ENCODE results near the gene TNFAIP3. TPM values are rescaled to one million over a fixed set of nuclear protein-coding genes. Genes with fewer than 3 reads are reported as not detected.

Gene TNFAIP3
- total RNA-seq, 1 donor from 2014 or later = 68.9 TPM

DNA sequence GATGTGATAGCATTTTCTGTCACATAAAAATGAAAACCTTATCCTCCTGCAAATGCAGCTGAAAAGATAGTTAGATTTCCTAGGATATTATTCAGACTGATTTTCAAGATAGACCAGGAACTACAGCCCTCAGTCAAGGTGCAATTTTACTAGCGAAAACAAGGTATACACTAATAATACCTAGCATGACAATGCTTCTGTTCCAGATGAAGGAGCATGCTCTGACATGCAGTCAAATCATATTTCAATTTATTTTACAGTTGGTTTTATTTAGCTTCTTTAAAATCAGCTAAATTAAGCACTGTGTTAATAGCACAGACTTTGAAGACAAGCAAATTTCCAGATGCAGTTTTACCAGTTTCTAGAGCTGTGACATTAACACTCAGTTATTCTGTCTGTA lies 14.2 kb upstream of the TNFAIP3 start:
- H3K36me3 Mint-ChIP-seq = no peaks in the 10 kb centered on the region
- TF ChIP-seq, protein P1, sequence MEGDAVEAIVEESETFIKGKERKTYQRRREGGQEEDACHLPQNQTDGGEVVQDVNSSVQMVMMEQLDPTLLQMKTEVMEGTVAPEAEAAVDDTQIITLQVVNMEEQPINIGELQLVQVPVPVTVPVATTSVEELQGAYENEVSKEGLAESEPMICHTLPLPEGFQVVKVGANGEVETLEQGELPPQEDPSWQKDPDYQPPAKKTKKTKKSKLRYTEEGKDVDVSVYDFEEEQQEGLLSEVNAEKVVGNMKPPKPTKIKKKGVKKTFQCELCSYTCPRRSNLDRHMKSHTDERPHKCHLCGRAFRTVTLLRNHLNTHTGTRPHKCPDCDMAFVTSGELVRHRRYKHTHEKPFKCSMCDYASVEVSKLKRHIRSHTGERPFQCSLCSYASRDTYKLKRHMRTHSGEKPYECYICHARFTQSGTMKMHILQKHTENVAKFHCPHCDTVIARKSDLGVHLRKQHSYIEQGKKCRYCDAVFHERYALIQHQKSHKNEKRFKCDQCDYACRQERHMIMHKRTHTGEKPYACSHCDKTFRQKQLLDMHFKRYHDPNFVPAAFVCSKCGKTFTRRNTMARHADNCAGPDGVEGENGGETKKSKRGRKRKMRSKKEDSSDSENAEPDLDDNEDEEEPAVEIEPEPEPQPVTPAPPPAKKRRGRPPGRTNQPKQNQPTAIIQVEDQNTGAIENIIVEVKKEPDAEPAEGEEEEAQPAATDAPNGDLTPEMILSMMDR (IDR thresholded peaks at IDR 0.05; ENCODE audit: unreplicated experiment) = no peak
- peaks cover 8% of the 10 kb centered on the region for H3K9me3 Mint-ChIP-seq
- H3K27ac Mint-ChIP-seq = no peak overlapping the region
- H3K4me1 Mint-ChIP-seq = peaks cover 13% of the 10 kb centered on the region
- no peak for DNase-seq (ENCODE audit: low spot score in 2 of 2, unreplicated experiment in 2 of 2)
- H3K27me3 Mint-ChIP-seq (ENCODE audit: low read depth) = no peaks in the 10 kb centered on the region
- no peak overlapping the region for H3K4me3 Mint-ChIP-seq

DNA sequence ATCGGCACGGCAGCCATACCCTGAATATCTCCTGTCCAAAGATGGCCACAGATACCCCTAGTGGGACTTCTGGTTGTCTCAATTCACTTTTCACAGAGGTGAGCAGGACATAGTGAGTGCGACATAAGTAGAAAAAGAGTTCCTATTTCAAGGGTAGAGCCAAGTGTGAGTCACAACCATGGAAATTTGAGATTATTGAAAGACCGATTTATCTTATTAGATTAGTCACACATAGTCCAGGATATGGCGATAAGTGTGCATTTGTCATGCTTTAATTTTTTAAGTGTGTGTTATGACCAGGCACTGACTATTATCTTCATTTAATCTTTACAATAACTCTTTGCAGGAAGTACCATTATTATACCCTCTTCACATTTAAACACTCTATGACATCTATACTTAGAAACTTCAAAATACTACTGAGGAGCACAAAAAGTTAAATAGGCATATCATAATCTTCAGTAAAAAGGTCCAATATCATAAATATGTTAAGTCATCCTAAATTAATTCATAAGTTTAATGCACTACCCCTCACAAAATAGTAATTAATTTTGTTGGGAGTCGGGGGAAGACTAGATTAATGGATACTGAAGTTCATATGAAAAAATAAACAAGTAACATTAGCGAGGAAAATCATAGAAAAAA lies 13.4 kb upstream of the TNFAIP3 start:
- no peaks in the 10 kb centered on the region for H3K36me3 Mint-ChIP-seq
- H3K27ac Mint-ChIP-seq = no peak overlapping the region
- no peak overlapping the region for H3K4me3 Mint-ChIP-seq
- peaks cover 10% of the 10 kb centered on the region for H3K4me1 Mint-ChIP-seq
- TF ChIP-seq, protein P1 (IDR thresholded peaks at IDR 0.05; ENCODE audit: unreplicated experiment) = no peak
- H3K9me3 Mint-ChIP-seq = peaks cover 8% of the 10 kb centered on the region
- no peaks in the 10 kb centered on the region for H3K27me3 Mint-ChIP-seq (ENCODE audit: low read depth)
- no peak for DNase-seq (ENCODE audit: low spot score in 2 of 2, unreplicated experiment in 2 of 2)

DNA sequence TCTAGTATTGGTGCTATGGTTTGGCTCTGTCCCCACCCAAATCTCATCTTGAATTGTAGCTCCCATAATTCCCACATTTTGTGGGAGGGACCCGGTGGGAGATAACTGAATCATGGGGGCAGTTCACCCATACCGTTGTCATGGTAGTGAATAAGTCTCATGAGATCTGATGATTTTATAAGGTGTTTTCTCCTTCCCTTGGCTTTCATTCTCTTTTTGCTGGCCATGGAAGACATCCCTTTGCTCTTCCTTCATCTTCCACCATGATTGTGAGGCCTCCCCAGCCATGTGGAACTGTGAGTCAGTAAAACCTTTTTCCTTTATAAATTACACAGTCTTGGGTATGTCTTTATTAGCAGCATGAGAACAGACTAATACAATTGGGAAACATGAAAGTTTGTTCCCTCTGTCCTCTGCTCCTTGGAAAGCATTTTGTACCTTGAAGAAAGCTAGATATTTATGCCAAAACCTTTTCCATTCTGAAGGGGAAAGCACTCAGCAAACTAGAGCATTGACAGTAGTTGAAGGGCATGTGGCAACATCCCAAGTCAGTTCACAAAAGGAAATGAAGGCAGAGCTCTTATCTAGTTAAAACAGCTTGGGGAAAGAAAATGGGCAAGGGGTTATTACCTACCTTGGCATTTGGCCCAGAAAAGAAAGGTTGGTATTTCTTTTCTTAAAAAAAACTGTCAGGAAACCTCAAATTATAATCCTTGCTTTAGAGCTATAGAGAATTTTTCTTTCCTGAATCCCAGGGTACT lies 10.7 kb upstream of the TNFAIP3 start:
- Mint-ChIP-seq H3K36me3 (no peaks in the 10 kb centered on the region), H3K4me1 (peaks cover 19% of the 10 kb centered on the region), H3K27ac (no peak overlapping the region), H3K27me3 (ENCODE audit: low read depth) (no peaks in the 10 kb centered on the region), H3K4me3 (no peak overlapping the region), H3K9me3 (peaks cover 8% of the 10 kb centered on the region)
- no peak for DNase-seq (ENCODE audit: low spot score in 2 of 2, unreplicated experiment in 2 of 2)
- TF ChIP-seq, protein P1 (IDR thresholded peaks at IDR 0.05; ENCODE audit: unreplicated experiment) = no peak

DNA sequence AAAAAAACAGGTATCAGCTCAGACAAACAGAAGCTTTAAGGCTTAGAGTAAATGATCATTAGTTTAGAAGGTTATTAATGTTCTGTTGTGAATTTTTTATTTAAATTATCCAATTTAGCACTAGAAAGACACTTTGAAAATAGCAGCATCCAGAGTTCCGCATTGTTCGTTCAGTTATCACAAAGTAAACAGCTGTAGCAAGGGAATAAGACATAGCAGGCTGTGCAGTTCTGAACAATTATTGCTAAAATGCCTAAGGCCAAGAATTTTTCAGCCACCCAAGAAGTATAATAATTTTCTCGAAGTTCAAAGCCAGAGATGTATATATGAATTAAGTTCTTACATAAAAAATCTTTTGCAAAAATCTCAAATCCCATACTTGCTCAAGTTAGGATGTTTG lies 8.0 kb upstream of the TNFAIP3 start:
- Mint-ChIP-seq H3K27me3 (ENCODE audit: low read depth) (no peaks in the 10 kb centered on the region), H3K36me3 (no peaks in the 10 kb centered on the region)
- TF ChIP-seq, protein P1 (IDR thresholded peaks at IDR 0.05; ENCODE audit: unreplicated experiment) = no peak

DNA sequence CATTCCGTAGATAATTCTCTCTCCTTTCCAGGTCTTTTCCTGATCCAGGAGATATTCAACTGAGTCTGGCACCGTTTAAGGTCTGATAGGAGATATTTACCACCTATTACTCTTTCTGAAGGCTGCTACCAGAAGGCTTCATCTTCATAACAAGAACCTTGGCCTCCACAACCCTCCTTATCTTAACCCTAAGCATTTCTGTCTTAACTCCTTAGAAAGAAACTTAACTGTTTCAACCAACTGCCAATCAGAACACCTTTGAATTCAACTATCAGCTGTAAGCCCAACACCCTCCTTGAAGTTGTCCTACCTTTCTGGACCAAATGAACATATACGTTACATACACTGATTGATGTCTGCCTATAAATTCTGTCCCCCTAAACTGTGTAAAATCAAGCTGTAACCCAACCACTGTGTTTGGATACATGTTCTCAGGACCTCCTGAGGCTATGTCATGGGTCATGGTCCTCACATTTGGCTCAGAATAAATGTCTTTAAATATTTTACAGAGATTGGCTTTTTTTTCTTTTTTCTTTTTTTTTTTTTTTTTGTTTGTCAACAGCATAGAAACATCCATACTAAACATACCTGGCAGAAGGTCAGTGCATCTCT lies 6.6 kb upstream of the TNFAIP3 start:
- H3K4me3 Mint-ChIP-seq = no peak overlapping the region

More for the DNA sequence above, 8.0 kb upstream of the TNFAIP3 start:
- peaks cover 8% of the 10 kb centered on the region for H3K9me3 Mint-ChIP-seq
- no peak overlapping the region for H3K4me3 Mint-ChIP-seq
- H3K4me1 Mint-ChIP-seq = peaks cover 31% of the 10 kb centered on the region
- no peak for DNase-seq (ENCODE audit: low spot score in 2 of 2, unreplicated experiment in 2 of 2)
- no peak overlapping the region for H3K27ac Mint-ChIP-seq

More for the DNA sequence above, 6.6 kb upstream of the TNFAIP3 start:
- TF ChIP-seq, protein P1 (IDR thresholded peaks at IDR 0.05; ENCODE audit: unreplicated experiment) = no peak
- Mint-ChIP-seq H3K9me3 (peaks cover 7% of the 10 kb centered on the region), H3K4me1 (peaks cover 44% of the 10 kb centered on the region), H3K27ac (no peak overlapping the region), H3K36me3 (no peaks in the 10 kb centered on the region), H3K27me3 (ENCODE audit: low read depth) (peaks cover 4% of the 10 kb centered on the region)
- no peak for DNase-seq (ENCODE audit: low spot score in 2 of 2, unreplicated experiment in 2 of 2)

All from mesothelial cell of epicardium (in vitro differentiated cells).